IPS-18c (cell line): ENCODE data around the gene OSMR.

ENCODE experiments used
- H3K4me3 ChIP-seq: 2 replicates; pipeline ENCODE4 v1.7.0; 2013; ENCODE audit warnings: low read depth, mild to moderate bottlenecking, low read length, moderate library complexity; ENCODE audit not compliant: insufficient read depth
- H3K9me3 ChIP-seq: one replicate; pipeline ENCODE4 v1.6.1; 2013; ENCODE audit warnings: mild to moderate bottlenecking, low read length, moderate library complexity; ENCODE audit not compliant: control insufficient read depth, insufficient read depth

The OSMR gene

DNA sequence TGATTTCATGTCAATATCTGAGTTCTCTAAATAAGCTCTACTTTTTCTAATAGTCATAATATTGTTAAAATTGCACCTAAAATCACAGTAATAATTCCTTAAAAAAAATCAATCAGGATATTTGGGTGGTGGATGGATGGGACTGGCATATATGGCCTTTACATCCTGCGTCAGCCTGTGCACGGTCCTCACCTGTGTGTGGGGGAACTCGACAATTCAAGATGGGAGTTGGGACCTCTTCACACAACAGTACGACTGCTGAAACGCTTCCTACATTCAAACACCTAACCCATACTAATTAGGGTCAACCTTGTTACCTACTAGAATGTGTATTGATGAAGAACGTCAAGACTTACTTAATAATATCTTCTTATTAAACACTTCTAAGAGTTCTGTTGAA lies 90.5 kb downstream of the OSMR start:
- Histone ChIP-seq H3K9me3 (no peaks in the 10 kb centered on the region), H3K4me3 (no peak overlapping the region)

DNA sequence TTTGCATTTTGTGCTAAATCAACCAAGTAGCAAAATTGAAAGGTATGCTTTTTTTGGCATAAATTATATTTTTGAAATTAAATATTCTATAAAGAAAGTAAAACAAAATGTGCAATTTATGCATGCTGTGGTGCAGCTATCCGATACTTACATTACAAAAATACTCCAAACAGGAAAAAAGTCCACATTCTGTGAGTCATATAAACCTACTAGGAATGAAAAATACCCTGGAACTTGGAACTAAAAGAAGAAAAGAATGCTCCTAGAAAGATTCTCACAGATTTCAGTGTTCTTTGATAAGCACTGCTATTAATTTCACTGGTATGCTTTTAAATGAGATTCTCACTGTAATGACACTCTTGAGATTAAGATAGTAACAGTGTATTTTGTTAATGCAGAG lies 92.6 kb downstream of the OSMR start:
- no peaks in the 10 kb centered on the region for H3K9me3 ChIP-seq

DNA sequence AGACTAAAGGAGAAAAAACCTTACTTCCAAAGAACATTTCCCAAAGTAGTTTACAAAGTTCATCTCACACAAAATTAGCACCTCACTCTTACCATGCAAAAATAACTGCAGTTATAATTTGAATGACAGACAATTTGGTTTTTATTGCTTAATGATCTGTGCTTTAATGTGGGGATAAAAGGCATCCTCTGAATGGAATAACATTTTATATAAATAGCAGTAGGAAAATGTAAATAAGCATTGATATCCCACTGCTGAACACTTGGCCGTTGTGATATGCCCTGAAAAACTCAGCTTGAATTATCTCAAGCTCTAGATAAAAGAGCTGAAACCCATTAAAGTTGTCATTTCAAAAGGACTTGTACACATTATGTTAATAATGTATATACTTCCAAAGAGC lies 93.2 kb downstream of the OSMR start:
- no peak overlapping the region for H3K4me3 ChIP-seq
- H3K9me3 ChIP-seq: no peaks in the 10 kb centered on the region

More for the DNA sequence above, 92.6 kb downstream of the OSMR start:
- H3K4me3 ChIP-seq: no peak overlapping the region

DNA sequence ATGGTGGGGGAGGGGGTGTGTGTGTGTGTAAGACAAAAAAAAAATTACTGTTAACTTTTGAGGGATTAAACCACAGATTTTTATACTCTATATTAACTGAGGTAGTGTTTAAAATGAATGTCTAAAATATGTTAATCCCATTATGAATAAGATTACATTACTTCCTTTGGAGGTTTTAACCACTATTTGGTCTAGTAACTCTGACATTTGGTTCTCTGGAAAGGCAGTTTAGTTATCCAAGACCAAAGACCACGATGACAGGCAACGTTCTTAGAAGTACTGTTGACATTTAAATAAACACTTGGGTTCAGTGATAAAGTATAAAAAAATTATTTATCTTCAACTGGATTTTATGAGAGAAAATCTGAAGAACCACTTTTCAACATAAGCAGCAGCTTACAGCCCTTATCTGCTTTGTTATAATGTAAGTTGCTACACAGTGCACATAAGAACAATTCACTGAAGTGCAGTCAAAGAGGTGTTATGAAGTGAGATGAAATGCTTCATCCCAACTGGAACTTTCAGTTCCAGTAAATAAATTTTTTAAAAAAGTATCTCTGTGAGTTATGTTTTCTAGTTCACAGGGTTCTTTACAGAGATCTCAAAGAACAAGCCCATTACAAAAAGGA lies 94.5 kb downstream of the OSMR start:
- Histone ChIP-seq H3K4me3 (no peak overlapping the region), H3K9me3 (no peaks in the 10 kb centered on the region)

DNA sequence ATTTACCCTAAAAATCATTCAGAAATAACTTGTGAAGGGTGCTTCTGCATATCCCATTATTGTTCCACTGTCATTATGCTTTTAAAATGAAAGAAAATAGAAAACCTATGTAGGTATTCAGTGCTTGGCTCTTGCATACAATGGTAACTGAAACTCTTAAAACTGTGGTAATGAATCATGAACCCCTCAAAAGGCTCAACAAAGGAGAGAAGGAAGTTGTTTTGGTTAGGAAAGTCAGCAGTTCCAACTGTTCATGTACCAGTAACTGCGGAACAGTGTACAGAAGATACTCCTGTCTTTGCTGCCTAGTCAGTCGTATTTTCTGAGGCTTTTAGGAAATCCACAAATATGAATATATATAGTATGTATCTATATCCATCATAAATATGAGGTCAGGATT lies 96.1 kb downstream of the OSMR start:
- no peak overlapping the region for H3K4me3 ChIP-seq
- no peaks in the 10 kb centered on the region for H3K9me3 ChIP-seq

DNA sequence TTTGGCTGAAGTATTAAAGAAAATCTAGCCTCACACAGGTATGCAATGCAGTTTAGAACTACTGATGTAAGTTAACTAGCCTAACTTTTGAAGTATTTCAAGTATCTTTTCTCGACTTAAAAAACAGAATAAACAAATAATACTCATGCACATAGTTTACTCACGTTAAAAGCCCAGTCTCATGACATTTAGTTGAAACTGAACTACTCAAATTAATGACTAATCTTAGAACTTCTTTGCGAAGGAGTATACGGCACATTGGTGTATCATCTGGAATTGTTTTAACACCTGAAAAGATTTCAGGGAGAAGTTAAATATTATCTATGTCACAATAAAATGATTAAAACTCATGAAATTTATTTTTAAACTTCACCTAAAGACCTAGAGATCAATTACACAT lies 98.5 kb downstream of the OSMR start:
- Histone ChIP-seq H3K4me3 (no peak overlapping the region), H3K9me3 (no peaks in the 10 kb centered on the region)

DNA sequence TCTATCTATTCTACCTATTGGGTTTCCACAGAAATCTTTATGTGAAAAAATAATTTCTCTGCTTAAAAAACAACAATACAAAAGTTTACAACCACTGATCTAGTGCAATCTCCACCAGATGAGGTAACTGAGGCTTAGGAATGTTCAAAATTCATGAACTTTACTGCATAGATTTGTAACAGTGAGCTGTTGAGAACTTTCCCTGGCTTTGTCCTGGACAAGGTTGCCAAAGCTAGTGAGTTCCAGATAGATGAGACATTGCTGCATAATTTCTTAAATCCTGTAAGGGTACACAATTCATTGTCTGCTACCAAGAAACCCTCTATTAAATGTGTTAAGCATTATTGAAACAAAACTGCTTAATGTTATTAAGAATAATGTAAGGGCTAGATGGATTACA lies 102.7 kb downstream of the OSMR start:
- Histone ChIP-seq H3K9me3 (no peaks in the 10 kb centered on the region), H3K4me3 (no peak overlapping the region)

DNA sequence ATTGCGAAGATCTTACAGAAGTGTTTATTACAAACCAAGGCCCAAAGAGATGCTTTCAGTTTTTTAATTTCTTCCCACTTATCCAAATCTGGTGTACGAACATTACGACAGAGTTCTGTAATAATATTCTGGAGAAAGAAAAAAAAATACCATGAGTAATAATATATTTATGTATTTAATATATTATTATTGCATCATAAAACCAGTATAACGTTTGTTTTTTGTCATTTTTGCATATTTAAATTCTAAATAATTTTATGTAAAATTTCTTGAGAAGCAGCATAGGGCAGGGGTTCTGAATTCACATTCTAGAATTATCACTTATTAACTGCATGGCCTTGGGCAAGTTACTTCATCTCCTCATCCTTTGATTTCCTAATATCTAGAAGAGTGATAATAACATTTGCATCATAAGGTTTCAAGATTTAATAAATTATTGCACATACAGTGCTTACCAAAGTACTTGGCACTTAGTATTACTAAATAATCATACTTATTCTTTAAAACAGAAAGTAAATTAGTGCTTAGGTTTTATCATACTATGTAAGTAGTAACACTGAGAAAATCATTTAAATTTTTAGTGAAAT lies 107.7 kb downstream of the OSMR start:
- no peaks in the 10 kb centered on the region for H3K9me3 ChIP-seq
- no peak overlapping the region for H3K4me3 ChIP-seq

DNA sequence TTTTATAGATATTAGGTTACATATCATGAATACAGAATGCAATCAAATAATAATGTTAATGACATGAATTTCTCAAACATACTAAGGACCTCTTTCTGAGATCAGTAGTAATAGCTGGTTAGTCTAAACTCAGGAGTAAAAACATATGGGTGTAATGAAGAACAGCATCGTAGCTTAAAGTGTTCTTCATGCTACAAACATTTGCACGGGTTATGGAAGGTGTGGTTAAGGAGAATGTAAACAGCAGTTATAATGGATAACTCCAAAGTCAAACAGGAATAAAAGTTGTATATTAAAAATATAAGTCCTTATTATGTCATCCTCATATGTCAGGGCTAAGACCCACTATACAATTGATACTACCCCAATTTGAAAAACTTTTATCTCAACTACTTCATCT lies 115.9 kb downstream of the OSMR start:
- no peak overlapping the region for H3K4me3 ChIP-seq
- H3K9me3 ChIP-seq: no peaks in the 10 kb centered on the region

DNA sequence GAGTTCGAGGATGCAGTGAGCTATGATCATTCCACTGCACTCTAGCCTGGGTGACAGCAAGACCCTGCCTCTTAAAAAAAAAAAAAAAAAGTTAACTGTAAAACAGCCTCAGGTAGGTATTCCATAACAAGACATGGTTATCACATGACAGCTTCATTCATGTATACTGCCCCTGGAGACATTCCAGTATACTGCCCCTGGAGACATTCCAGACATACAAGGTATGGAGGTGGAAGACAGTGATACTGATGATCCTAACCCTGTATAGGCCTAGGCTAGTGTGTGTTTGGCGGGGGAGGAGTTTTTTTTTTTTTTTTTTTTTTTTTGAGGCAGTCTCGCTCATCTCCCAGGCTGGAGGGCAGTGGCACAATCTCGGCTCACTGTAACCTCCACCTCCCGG lies 122.9 kb downstream of the OSMR start:
- H3K9me3 ChIP-seq: no peaks in the 10 kb centered on the region
- H3K4me3 ChIP-seq: no peak overlapping the region

DNA sequence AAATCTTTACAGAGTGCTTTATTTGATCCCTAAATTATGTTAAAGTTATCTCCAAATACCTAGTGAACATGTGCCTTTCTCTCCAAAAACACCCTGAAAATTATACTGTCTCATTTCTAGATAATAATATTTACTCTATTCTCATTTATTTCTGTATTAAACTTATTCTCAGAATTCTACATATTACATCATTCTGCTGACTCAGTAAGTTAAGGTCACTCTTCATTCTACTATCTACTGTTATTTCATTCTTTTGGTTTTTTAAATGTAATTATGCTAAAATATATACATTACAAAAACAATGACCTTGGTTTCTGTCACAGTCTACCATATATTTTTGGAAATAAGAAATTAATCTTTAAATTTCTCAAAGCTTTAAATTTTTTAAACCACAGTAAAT lies 132.2 kb downstream of the OSMR start:
- Histone ChIP-seq H3K9me3 (no peaks in the 10 kb centered on the region), H3K4me3 (no peak overlapping the region)

DNA sequence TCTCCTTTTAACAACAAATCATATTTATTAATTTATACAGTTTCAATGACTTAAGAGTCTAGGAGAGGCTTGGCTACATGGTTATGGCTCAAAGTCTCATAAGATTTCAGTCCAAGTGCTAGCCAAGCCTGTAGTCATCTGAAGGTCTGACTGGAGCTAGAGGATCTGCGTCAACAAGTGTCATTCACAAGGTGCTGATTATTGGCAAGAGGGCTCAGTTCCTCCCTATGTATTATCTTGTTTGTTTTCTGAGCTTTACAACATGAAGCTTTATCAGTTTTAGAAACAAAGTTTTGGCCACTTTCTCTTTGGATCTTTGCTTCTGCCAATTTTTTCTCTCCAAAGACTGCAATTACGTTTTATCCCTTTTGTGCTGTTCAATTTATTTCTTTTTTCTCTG lies 133.7 kb downstream of the OSMR start:
- H3K9me3 ChIP-seq: no peaks in the 10 kb centered on the region
- H3K4me3 ChIP-seq: no peak overlapping the region
